Neural crest cell (in vitro differentiated cells): Measurements from ENCODE around the gene DLG4. TPM values are rescaled to one million over a fixed set of nuclear protein-coding genes. Genes with fewer than 3 reads are reported as not detected.

Experiments used
- DNase-seq: peaks from one replicate; pipeline ENCODE4 v3.0.0; 2021; ENCODE audit warnings: low read depth, mixed read lengths, low spot score
- H3K27ac Mint-ChIP-seq: one replicate; pipeline ENCODE4 v1.8.0; 2021; ENCODE audit warnings: mild to moderate bottlenecking, mixed read lengths; ENCODE audit not compliant: unreplicated experiment
- H3K27me3 Mint-ChIP-seq: 2 replicates; pipeline ENCODE4 v1.8.0; 2021; ENCODE audit warnings: low read depth, mild to moderate bottlenecking, mixed read lengths
- H3K36me3 Mint-ChIP-seq: 2 replicates; pipeline ENCODE4 v1.8.0; 2021; ENCODE audit warnings: low read depth, mild to moderate bottlenecking, mixed read lengths
- H3K4me1 Mint-ChIP-seq: 2 replicates; pipeline ENCODE4 v1.8.0; 2021; ENCODE audit warnings: mixed read lengths
- H3K4me3 Mint-ChIP-seq: one replicate; pipeline ENCODE4 v1.8.0; 2021; ENCODE audit warnings: mild to moderate bottlenecking, mixed read lengths
- H3K9me3 Mint-ChIP-seq: 2 replicates; pipeline ENCODE4 v1.8.0; 2021; ENCODE audit warnings: mixed read lengths
- CTCF ChIP-seq: fragments of 200-600 bp; sonication (generic); conservative IDR thresholded peaks from 2 replicates; pipeline ENCODE4 v1.5.0; 2021; ENCODE audit warnings: antibody characterized with exemption, mild to moderate bottlenecking
- total RNA-seq: library from RNA; stranded (reverse); gene quantifications from 2 replicates; pipeline ENCODE4 v1.2.1, GENCODE V29; 2021

Gene DLG4
- total RNA-seq, 1 donor from 2014 or later = 51.4 TPM

GRCh38 chr17:7241090-7241733, 21.6 kb upstream of the DLG4 start:
- H3K27ac Mint-ChIP-seq = peak overlapping the region; percentile 99
- no peak for TF ChIP-seq CTCF
- H3K4me3 Mint-ChIP-seq = peak overlapping the region; percentile 94
- H3K9me3 Mint-ChIP-seq = no peaks in the 10 kb centered on the region
- peaks cover 26% of the 10 kb centered on the region for H3K36me3 Mint-ChIP-seq
- H3K27me3 Mint-ChIP-seq = peaks cover 19% of the 10 kb centered on the region
- no peak for DNase-seq
- H3K4me1 Mint-ChIP-seq = peaks cover 47% of the 10 kb centered on the region

- Mint-ChIP-seq H3K36me3 (peaks cover 26% of the 10 kb centered on the region), H3K27me3 (peaks cover 19% of the 10 kb centered on the region), H3K27ac (peak overlapping the region; percentile 92), H3K4me3 (peak overlapping the region; percentile 94), H3K4me1 (peaks cover 47% of the 10 kb centered on the region), H3K9me3 (no peaks in the 10 kb centered on the region)
- TF ChIP-seq CTCF = no peak
- no peak for DNase-seq
Measured at GRCh38 chr17:7240375-7240774, 20.7 kb upstream of the DLG4 start.

- Mint-ChIP-seq H3K4me1 (peaks cover 56% of the 10 kb centered on the region), H3K9me3 (no peaks in the 10 kb centered on the region), H3K27me3 (peaks cover 22% of the 10 kb centered on the region), H3K36me3 (peaks cover 28% of the 10 kb centered on the region), H3K27ac (peak within 1 kb of the TSS; percentile 99), H3K4me3 (peak within 1 kb of the TSS; percentile 94)
- DNase-seq = peak; percentile 96
- no peak for TF ChIP-seq CTCF
Measured at GRCh38 chr17:7239091-7240027, 19.7 kb upstream of the DLG4 start, which contains the start of gene PHF23. PHF23 (minus strand) TSS chr17:7239457; CDS start chr17:7239279, 178 bp downstream.

- peak overlapping the region; percentile 94 for H3K4me3 Mint-ChIP-seq
- H3K36me3 Mint-ChIP-seq = peaks cover 27% of the 10 kb centered on the region
- TF ChIP-seq CTCF = no peak
- H3K4me1 Mint-ChIP-seq = peaks cover 60% of the 10 kb centered on the region
- no peak for DNase-seq
- H3K9me3 Mint-ChIP-seq = no peaks in the 10 kb centered on the region
- peak overlapping the region; percentile 99 for H3K27ac Mint-ChIP-seq
- H3K27me3 Mint-ChIP-seq = peaks cover 22% of the 10 kb centered on the region
Measured at GRCh38 chr17:7238420-7239090, 18.9 kb upstream of the DLG4 start.

GRCh38 chr17:7237761-7238419, 18.3 kb upstream of the DLG4 start:
- Mint-ChIP-seq H3K27me3 (peaks cover 25% of the 10 kb centered on the region), H3K27ac (no peak overlapping the region), H3K9me3 (no peaks in the 10 kb centered on the region), H3K4me1 (peaks cover 61% of the 10 kb centered on the region), H3K36me3 (peaks cover 26% of the 10 kb centered on the region), H3K4me3 (peak overlapping the region; percentile 99)
- peak; percentile 60 for DNase-seq
- TF ChIP-seq CTCF = no peak
